Measurements from ENCODE around the gene CSH2.
"Not testable (repeated sequence)": the region's sequence is repeated elsewhere in the genome, so short reads cannot be mapped to it uniquely, and the experiment has no call there.

The CSH2 gene

GRCh38 chr17:63855185-63855584 lies 18.3 kb downstream of the CSH2 start:
- DNase-seq (ENCODE audit: low read depth in 2 of 2) = no peak

- DNase-seq (ENCODE audit: low read depth in 2 of 2) = no peak
These were observed 18.8 kb downstream of the CSH2 start for GRCh38 chr17:63854709-63855108.

GRCh38 chr17:63853260-63853659 lies 20.2 kb downstream of the CSH2 start:
- no peak for DNase-seq (ENCODE audit: low read depth in 2 of 2)

- no peak for DNase-seq (ENCODE audit: low read depth in 2 of 2)
These were observed 23.1 kb downstream of the CSH2 start for GRCh38 chr17:63850401-63850800.

- DNase-seq (ENCODE audit: low read depth in 2 of 2) = peak; percentile 90 to 91
These were observed 24.4 kb downstream of the CSH2 start for GRCh38 chr17:63848834-63849689.

GRCh38 chr17:63847525-63848249 lies 25.8 kb downstream of the CSH2 start:
- no peak for DNase-seq (ENCODE audit: low read depth in 2 of 2)

- DNase-seq (ENCODE audit: low read depth in 2 of 2) = no peak
These were observed 28.0 kb downstream of the CSH2 start for GRCh38 chr17:63845509-63845908.

GRCh38 chr17:63843910-63844677 lies 29.4 kb downstream of the CSH2 start:
- no peak for DNase-seq (ENCODE audit: low read depth in 2 of 2)

- DNase-seq (ENCODE audit: low read depth in 2 of 2) = not testable (repeated sequence)
These were observed 30.0 kb downstream of the CSH2 start for GRCh38 chr17:63843387-63843888.

GRCh38 chr17:63842540-63843386 lies 30.7 kb downstream of the CSH2 start, which contains the start of gene SMARCD2:
Gene SMARCD2, minus strand, starts transcription at chr17:63842685. Its CDS starts 11 bp downstream, at chr17:63842674.
- peak; percentile 98 for DNase-seq (ENCODE audit: low read depth in 2 of 2)

GRCh38 chr17:63842173-63842539 lies 31.3 kb downstream of the CSH2 start:
- no peak for DNase-seq (ENCODE audit: low read depth in 2 of 2)

GRCh38 chr17:63841350-63842172 lies 31.9 kb downstream of the CSH2 start:
- no peak for DNase-seq (ENCODE audit: low read depth in 2 of 2)

GRCh38 chr17:63840591-63841349 lies 32.7 kb downstream of the CSH2 start:
- no peak for DNase-seq (ENCODE audit: low read depth in 2 of 2)

- DNase-seq (ENCODE audit: low read depth in 2 of 2) = no peak
These were observed 34.8 kb downstream of the CSH2 start for GRCh38 chr17:63838631-63839171.

- DNase-seq (ENCODE audit: low read depth in 2 of 2) = no peak
These were observed 35.4 kb downstream of the CSH2 start for GRCh38 chr17:63837962-63838600.

- DNase-seq (ENCODE audit: low read depth in 2 of 2) = no peak
These were observed 36.0 kb downstream of the CSH2 start for GRCh38 chr17:63837480-63837879.

GRCh38 chr17:63836811-63837210 lies 36.7 kb downstream of the CSH2 start:
- DNase-seq (ENCODE audit: low read depth in 2 of 2) = no peak

GRCh38 chr17:63835167-63835720 lies 38.2 kb downstream of the CSH2 start:
- DNase-seq (ENCODE audit: low read depth in 2 of 2) = no peak
